HG02938 (cell line): ENCODE measurements around the gene GMEB2.
"Not testable (repeated sequence)": the region's sequence is repeated elsewhere in the genome, so short reads cannot be mapped to it uniquely, and the experiment has no call there.

ENCODE experiments used
- ATAC-seq: cut with Tn5 transposase; IDR thresholded peaks from one replicate; pipeline ENCODE4 v1.9.1; 2021; ENCODE audit warnings: mild to moderate bottlenecking, moderate library complexity; ENCODE audit not compliant: unreplicated experiment

GMEB2 gene

DNA sequence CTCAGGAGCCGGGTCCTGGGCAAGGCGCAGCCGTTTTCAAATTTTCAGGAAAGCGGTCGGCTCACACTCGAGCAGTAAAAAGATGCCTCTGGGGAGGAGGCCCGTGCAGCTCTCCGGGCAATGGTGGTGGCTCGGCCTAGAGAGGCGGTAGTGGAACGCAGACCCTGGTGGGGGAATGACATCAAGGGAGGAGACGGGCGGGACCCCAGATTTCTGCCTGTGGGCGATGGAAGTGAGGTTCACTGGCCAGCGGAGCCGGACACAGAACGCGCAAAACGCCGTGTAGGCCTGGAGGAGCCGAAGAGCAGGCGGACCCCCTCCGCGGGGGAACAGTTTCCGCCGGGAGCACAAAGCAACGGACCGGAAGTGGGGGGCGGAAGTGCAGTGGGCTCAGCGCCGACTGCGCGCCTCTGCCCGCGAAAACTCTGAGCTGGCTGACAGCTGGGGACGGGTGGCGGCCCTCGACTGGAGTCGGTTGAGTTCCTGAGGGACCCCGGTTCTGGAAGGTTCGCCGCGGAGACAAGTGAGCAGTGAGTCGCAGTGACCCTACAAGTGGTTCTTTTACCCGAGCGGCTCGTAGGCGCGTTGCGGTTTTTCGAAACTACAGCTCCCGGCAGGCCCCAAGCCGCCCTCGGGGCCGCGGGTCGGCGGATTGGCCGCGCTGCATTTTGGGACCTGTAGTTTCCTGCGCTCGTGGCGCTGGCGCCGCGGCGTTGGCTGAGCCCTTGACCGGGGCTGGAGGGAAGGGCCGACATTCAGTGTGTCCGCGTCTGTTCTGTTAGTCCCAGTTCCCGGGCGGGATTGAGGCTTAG lies 31.2 kb upstream of the GMEB2 start, which contains the start of gene RTEL1:
Gene RTEL1 (plus strand): TSS at position 376 of the 812 bp plus-strand sequence. CDS start 1,091 bp downstream, outside the sequence.
- peak; percentile 76 for ATAC-seq

DNA sequence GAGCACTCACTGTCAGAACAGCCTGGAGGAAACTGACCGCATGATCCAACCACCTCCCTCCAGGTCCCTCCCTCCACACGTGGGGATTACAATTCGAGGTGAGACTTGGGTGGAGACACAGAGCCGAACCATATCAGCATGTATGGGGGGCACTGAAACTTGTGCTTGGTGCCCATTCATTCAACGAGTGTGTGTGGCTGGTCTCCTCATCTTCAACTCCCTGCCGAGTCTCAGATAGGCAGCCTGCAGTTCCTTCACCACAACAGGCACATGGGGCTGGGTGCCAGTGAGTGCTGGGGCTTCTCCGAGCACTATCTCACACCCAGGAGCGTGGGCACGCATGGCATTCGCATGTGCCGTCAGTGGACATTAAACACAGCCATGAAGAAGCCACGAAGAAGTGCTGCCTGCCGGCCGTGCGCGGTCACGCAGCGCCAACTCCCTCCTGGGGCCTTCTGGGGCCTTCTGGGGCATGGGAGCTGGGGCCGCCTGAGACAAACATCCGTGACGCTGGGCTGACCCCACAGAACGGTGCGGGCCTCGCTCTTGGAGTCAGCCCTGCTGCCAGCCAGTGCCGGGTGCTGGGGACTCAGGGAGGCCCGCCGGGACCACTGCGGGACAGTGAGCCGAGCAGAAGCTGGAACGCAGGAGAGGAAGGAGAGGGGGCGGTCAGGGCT lies 30.5 kb upstream of the GMEB2 start:
- ATAC-seq, result no peak

DNA sequence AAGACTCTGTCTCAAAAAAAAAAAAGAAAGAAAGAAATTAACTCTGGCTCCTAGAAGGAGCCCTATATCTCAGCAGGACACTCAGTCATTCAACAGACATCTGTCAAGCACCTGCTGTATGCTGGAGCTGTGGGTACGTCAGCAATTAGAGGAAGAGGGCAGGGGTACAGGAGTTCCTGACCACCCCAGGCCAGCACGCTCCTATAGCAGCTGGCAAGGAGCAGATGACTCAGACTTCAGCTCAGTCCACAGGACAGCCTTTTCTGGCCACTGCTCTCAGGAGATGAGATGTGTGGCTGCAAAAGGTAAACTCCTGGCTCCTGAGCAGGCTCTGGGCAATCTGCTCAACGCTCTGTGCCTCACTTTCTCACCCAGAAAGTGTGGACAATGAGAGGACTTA lies 29.6 kb upstream of the GMEB2 start:
- ATAC-seq, result no peak

DNA sequence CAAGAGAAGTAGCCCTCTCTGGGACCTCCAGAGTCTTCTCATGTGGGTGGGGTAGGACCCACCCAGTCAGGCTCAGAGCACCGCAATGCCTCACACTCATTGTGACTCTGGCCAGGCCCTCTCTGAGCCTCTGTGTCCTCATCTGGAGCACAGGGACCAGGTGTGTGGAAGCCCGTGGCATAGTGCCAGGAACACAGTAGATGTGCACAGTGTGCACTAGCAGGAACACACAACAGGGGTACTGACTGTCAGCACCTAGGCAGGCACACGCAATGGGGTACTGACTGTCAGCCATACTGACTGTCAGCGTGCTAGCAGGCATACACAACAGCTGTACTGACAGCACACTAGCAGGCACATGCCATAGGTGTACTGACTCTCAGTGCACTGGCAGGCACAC lies 28.3 kb upstream of the GMEB2 start:
- ATAC-seq, result no peak

DNA sequence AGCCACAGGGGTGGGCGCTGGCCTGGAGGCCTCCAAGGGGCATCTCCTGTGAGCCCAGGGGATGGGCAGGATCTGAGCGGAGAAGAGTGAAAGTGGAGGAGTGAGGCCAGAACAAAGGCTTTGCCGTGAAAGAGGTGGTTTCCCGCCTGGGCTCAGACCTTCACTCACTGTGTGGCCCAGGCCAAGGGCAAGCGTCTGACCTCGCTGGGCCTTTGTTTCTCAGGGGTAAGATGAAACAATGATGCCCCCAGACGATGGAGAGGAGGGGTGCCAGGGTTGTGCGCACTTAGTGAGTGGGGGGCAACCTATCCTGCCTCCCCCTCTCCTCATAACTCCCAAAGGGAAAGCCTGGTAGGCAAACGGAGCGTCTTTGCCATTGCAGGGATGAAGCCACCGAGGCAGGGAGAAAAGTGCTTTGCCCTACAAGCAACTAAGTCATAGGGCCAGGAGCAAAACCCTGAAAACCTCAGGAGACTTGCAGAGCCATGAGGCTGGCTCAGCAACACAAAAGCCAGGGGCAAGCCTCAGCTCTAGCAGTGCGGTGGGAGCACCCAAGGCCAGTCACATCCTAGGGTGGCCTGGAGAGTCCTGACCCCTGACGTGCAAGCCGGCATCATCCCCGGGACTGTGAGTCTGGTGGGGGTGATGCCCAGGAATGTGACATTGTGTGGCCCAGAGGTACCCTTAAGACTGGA lies 27.2 kb upstream of the GMEB2 start:
- ATAC-seq, result no peak

DNA sequence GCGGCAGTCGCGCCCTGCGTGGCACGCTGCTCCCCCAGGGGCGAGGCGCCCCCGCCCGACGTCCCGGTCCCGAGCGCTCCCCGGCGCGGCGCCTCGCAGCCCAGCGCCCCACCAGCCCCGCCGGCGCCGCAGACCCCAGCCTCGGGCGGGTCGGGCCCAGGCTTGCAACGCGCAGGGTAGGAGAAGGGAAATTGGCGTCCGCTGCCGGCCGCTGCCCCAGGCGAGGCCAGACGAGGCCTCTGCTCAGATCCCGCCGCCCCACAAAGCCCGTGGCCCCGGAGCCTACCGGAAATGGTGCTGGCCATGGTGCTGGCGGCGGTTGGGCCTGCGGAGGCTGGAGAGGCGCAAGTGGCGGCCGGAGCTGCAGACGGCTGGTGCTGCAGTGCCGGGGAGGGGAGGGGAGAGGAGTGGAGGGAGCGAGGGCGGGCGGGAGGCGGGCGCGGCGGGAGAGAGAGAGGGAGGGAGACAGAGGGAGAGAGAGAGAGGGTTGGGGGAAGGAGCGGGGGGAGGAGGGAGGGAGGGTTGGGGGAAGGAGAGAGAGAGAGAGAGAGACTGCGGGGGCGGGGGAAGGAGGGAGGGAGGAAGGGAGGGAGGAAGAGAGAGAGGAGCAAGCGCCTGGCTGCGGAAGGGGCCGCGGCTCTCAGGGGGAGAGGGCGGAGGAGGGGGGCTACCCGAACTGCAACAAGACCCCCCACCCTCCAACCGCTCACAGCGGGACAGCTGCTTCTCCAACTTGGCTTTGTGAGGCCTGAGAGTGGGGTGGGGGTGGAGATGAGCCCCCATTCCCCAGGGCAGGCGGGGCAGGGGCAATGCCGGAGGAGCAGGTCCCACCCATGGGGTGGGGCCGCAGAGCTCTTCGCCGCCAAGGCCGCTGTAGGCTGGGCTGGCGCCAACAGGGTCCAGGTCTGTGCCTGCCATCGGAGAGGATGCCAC lies 26.4 kb upstream of the GMEB2 start, which contains the start of gene STMN3:
Gene STMN3 (minus strand): TSS at position 384 of the 933 bp plus-strand sequence. CDS start 79 bp downstream, at position 305.
- ATAC-seq, result no peak

DNA sequence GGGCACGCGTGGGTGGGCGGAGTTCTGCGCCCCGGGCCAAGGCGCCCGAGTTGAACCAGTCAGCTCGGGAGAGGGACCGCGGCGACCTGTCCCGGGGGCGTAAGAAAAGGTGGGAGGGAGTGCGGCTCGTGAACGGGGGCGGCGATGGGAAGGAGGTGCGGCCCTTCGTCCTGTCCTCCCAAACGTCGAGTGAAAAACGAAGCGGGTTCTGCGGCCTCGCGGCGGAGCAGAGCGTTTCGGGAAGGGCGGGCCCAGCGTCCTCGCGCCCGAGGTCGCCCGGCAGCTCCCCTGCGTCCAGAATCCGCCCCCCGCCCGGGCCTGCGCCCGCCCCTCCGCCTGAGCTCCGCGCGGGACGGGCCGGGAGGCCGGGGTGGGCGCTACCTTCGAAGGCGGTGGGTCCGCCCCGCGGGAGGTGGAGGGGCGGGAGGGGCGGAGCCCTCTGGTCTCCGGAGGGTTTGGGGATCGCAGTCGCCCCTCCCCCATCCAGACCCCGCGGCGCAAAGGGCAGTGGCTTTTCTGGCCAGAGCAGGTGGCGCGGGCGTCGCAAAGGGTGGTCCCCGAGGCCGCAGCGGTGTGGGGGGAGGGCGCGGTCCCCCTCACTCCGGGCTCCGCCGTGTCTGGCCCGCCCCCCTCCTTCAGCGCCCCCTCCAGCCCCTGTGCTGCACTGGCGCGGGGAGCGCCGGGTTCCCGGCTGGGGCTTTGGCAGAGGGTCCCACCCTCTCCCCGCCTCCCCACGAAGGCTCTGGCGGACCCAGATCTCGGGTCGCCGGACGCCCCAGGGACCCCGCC lies 25.5 kb upstream of the GMEB2 start:
- no peak for ATAC-seq

DNA sequence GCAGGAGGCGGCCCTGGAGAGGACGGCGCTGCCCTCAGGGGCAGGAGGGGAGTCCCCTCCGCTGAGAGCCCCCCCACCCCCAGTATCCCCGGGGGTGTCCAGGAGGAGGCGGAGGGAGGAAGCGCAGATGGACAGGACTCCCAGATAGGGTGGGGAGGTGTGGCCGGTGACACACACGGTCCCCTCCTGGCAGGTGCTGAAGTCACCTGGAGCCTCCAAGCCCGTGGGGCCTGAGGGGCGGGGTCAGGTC lies 25.0 kb upstream of the GMEB2 start:
- no peak for ATAC-seq

DNA sequence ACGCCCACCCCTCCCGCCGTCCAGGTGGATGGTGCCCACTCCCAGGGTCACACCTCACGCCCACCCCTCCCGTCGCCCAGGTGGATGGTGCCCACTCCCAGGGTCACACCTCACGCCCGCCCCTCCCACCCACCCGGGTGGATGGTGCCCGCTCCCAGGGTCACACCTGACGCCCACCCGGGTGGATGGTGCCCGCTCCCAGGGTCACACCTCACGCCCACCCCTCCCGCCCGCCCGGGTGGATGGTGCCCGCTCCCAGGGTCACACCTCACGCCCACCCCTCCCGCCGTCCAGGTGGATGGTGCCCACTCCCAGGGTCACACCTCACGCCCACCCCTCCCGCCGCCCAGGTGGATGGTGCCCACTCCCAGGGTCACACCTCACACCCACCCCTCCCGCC lies 23.6 kb upstream of the GMEB2 start:
- ATAC-seq, result not testable (repeated sequence)

DNA sequence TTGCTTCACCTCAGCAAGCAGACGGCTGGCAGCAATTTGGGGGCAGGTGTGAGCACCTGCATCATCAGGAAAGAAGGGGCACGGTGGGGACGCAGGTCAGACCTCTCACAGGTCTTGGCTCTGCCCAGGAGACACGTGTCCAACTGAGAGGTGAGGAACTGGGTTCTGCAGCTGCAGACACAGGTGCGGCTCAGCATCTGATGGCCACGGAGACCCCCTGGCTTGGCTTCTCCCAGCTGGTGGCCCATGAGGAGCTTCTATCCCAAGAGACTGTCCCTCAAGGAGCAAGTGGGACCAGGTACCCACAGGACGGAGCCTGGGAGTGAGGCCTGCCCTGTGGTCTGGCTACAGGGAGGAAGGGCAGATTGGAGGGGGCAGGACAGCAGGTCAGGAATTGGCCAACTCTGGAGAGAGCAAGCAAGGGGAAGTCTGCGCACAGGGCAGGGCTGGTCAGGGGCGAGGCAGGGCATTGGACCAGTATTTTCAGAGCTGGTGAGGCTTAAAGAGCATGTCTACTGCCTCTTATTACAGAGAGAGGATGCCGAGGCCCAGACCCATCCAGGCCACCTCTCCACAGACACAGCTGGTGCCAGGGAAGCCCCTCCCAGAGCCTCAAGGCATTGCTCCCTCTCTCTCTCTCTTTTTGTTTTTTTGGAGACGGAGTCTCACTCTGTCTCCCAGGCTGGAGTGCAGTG lies 22.1 kb upstream of the GMEB2 start:
- no peak for ATAC-seq

DNA sequence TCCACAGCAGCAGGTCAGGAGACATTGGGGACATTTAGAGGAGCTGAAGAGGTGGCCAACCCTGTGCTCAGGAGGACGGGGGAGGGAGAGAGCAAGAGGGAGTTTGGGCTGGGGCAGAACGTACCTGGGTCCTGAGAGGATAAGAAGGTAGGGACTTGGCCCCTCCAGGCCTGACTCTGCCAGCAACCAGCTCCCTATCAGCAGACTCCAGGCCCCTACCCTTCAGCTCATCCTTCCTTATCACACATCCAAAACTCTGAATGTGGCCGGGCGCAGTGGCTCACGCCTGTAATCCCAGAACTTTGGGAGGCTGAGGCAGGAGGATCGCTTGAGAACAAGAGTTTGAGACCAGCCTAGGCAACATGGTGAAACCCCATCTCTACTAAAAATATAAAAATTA lies 21.3 kb upstream of the GMEB2 start:
- no peak for ATAC-seq

DNA sequence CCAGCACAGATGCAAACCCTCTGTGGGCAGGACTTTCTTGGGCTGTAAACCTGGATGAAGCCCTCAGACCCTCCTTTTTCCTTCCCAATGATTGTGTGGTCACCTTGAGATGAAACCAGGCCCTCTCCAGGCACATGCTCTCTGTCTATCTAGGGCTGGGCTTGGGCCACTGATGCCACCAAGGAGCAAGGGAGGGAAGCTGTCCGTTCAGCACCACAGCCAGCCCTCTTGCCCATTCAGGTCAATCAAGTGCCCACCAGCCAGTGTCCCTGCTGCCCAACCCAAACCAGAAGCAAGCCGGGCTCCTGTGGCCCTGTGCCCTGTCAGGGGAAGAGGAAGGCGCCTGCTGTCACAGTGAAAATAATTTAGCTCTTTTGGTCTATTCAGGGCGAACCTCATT lies 18.3 kb upstream of the GMEB2 start:
- no peak for ATAC-seq

DNA sequence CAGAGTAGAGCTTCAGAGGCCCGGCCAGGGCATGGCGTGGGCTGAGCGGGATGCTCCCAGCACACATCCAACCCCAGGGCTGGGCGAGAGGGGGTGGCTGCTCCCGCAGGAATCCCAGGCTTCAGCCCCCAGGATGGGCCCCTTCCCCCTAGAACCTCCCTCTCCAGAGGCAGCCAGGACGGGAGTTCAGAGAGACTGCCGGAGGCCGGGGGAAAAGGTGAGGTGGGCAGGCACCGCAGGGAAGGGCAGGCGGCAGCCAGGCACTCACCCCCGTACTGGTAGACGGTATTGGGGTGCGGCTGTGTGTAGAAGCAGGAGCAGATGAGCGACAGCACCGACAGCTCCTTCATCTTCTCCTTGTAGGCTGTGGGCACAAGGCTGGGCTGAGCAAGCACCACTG lies 17.0 kb upstream of the GMEB2 start:
- no peak for ATAC-seq

DNA sequence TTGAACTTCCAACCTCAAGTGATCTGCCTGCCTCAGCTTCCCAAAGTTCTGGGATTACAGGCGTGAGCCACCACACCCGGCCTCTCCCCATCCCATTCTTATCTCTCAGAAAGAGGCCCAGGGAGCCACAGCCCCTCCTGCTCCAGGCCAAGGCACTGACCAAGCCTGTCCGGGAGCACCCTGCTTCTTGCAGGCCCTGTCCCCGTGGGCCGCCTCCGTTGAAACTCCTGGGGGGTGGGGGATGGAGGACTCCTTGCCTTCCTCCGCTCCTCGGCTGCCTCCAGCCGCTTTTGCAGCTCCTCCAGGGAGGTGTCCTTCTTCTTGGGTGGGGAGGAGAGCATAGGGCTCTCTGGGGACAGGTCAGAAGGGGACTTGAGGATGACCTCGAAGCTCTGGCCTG lies 16.6 kb upstream of the GMEB2 start:
- ATAC-seq, result no peak

DNA sequence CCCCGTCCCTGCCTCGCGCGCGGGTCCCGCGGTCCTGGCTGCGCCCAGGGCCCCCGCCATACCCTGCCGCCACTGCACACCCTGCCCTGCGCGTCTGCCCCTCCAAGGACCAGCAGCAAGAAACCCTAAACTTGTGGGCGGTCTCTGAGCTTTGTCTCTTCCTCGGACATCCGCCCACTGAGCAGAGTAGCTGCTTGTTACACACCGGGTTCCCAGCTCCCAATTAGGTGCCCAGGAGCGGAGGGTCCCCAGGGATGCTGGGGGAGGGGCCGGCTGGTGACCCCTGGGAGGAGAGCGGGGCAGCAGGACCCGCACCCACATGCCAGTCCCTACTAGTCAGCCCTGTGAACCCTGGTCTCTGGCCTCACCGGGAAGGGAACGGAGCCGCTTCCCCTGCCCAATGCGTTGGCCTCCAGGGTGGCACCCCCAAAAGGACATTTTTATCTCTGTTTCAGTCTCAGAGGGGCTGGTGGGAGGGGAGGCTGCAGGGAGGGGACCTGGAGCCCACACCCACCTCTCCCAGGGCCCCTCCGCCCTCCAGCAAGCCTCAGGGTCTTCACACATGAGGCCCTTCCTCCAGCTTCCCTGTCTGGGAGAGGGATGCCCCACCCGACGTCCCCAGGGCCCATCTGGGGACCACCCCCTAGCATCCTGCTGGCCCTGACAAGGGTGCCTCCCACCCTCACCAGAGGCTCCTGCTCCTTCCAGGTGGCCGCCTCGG lies 15.8 kb upstream of the GMEB2 start:
- ATAC-seq, result no peak

DNA sequence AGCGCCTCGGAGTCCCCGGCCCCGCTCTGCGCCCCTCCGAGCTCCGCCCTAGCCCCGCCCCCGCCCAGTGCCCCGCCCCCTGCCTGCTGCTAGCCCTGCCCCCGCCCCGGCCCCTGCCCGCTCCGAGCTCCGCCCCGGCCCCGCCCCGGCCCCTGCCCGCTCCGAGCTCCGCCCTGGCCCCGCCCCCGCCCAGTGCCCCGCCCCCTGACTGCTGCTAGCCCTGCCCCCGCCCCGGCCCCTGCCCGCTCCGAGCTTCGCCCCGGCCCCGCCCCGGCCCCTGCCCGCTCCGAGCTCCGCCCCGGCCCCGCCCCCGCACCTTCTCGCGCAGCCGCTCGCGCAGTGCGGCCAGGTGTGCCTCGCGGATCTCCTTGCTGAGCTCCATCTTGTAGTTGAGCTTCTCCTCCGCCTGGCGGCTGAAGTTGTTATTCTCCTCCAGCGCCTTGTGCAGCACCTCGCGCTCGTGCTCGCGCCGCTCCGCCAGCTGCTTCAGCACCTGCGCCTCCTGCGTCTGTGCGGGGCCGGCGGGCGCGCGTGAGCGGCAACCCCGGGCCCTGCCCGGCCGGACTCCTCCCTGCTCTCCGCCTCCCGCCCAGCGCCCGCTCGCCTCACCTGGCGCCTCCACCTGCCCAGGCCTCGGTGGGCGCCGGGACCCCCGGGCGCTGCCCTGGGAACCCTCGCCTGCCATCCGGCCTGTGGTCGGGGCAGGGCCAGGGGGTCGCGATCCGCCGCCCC lies 15.1 kb upstream of the GMEB2 start:
- peak; percentile 57 for ATAC-seq

DNA sequence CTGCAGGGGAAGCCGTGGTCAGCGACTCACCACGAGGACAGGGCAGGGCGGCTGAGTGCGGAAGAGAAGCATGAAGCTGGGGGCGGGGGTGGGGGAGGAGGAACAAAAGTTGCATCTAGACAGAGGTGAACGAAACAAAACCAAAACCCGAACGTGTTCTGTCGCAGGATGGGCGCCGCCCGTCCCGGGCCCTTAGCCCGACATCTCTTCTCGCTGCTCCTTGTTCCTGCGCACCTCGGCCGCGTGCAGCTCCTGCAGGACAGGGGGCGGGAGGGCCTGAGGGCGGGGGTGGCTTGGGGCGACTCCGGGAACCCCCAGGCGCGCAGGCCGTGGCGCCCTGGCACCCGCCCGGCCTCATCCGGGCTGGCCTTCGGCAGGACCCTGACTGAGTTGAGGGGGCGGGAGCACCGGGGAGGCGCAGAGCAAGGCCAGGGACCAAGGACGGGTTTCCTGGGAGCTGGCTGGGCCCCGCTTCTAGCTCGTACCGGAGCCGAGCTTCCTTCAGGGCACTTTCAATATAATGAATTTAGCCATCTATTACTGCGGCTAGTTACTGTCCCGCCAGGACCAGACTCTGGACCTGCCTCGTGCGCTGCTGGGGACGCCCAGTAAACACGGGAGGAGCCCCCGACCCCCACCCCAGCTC lies 14.4 kb upstream of the GMEB2 start:
- no peak for ATAC-seq

DNA sequence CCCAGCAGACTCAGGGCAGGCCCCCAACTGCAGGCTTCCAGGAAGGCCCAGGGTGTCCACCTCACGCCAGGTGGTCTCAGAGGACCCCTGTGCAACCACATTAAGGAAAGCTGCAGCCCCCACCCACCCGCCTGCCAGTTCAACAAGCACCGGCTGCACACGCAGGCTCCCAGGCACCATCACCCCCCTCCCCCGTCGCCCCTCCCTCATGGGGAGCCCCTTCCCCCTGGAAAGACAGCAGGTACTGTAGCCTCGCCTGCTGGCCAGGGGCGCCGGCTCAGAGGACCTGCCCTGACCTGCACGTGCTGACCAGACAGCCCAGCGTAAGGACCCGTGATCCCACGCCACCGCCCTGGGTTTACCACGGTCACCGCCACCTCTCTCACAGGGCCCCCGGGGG lies 13.8 kb upstream of the GMEB2 start:
- not testable (repeated sequence) for ATAC-seq
